Spinal cord (tissue), 10 donors: ENCODE results near the gene RETREG3. TPM values are rescaled to one million over a fixed set of nuclear protein-coding genes. Genes with fewer than 3 reads are reported as not detected.
"Not testable (repeated sequence)": the region's sequence is repeated elsewhere in the genome, so short reads cannot be mapped to it uniquely, and the experiment has no call there.

Experiments used
- DNase-seq, 6 donors: peaks; one replicate each; pipeline versions ENCODE4 v3.0.0 to v3.0.0-alpha.2; 2013 to 2015; ENCODE audit warnings: low spot score in 6 of 6, low read depth in 4 of 6
- H3K27ac ChIP-seq: one replicate; pipeline ENCODE4 v1.5.1; 2013; ENCODE audit warnings: low read depth, low read length, control low read depth
- H3K27me3 ChIP-seq: one replicate; pipeline ENCODE4 v1.6.1; 2013; ENCODE audit warnings: low read length; ENCODE audit not compliant: control insufficient read depth, insufficient read depth
- H3K36me3 ChIP-seq: one replicate; pipeline ENCODE4 v1.6.1; 2013; ENCODE audit warnings: low read length; ENCODE audit not compliant: control insufficient read depth, insufficient read depth
- H3K4me1 ChIP-seq: one replicate; pipeline ENCODE4 v1.6.1; 2013; ENCODE audit warnings: low read length; ENCODE audit not compliant: control insufficient read depth, insufficient read depth
- H3K4me3 ChIP-seq: one replicate; pipeline ENCODE4 v1.5.1; 2013; ENCODE audit warnings: low read depth, low read length, control low read depth
- H3K9me3 ChIP-seq: one replicate; pipeline ENCODE4 v1.6.1; 2013; ENCODE audit warnings: low read length; ENCODE audit not compliant: control insufficient read depth, insufficient read depth
- WGBS: methylation state at CpG from one replicate; pipeline ENCODE4 v1.1.5; 2013; ENCODE audit warnings: missing lambda C conversion rate; ENCODE audit not compliant: insufficient coverage; 5-methylcytosine and 5-hydroxymethylcytosine counted together
- polyA plus RNA-seq, 2 donors: library from polyadenylated mRNA; unstranded; fragments of 120-200 nt; gene quantifications; one replicate each; pipeline ENCODE4 v1.2.1, GENCODE V29; 2013; ENCODE audit not compliant: insufficient read length in 2 of 2
- total RNA-seq, 2 donors: library from RNA; depleted of rRNA in 1 of 2; stranded (reverse); fragments of 120-200 nt in 1 of 2; fragments of >200 nt in 1 of 2; gene quantifications; one replicate each; pipeline versions ENCODE4 v1.2.3 to v1.2.4, GENCODE V29; 2013 to 2014
- donor health status: healthy.

Gene RETREG3
- total and polyA plus RNA-seq, 4 donors, result 30.0 to 50.4 (median 41.4) TPM

DNA sequence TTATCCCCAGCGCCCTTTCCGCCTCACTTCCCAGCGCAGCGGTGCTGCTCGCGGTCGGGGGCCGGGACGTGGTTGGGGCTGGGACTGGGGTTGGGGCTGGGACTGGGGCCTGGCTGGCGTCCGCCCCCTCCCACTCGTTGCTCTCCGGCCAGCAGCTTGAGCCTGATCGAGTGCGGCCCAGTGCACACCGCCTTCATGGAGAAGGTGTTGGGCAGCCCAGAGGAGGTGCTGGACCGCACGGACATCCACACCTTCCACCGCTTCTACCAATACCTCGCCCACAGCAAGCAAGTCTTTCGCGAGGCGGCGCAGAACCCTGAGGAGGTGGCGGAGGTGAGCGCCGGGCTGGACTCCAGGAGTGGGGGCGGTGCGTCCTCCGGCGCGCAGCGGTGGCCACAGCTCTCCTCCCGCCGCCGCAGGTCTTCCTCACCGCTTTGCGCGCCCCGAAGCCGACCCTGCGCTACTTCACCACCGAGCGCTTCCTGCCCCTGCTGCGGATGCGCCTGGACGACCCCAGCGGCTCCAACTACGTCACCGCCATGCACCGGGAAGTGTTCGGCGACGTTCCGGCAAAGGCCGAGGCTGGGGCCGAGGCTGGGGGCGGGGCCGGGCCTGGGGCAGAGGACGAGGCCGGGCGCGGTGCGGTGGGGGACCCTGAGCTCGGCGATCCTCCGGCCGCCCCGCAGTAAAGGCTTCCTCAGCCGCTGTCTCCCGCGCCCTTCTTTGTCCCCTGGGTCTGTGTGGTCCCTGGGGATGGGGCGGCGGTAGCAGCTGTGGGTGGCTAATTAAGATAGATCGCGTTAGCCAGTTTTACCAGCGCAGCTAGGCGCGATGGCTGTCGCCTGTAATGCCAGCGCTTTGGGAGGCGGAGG, 54.7 kb downstream of the RETREG3 start:
- Histone ChIP-seq H3K4me3 (peak overlapping the region; percentile 74), H3K4me1 (peaks cover 36% of the 10 kb centered on the region), H3K27me3 (no peaks in the 10 kb centered on the region), H3K27ac (peak overlapping the region; percentile 89), H3K9me3 (no peaks in the 10 kb centered on the region), H3K36me3 (peaks cover 23% of the 10 kb centered on the region)
- peak in 5 of 6 donors; percentile 79 to 96 (median 88) for DNase-seq
- WGBS, result under 1% methylated on average over 74 of the region's 82 CpGs

DNA sequence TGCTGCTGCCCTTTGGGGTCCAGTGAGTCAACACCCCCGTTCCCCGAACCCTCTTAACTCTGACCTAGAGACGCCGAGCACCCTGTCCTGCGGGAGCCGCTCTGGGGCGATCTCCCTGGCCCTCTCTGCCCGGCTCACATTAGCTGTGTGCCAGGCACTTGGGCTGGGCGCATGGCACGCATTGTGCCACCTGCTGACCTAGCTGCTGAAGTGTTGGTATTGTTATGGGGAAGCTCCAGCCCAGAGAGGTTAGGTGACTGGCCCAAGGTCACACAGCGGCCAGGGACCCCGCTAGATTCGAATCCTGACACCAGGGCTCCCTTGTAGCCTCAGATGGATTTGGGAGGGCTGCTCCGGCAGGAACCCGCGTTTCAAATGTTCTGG, 55.3 kb downstream of the RETREG3 start:
- DNase-seq, result no peak
- Histone ChIP-seq H3K36me3 (peaks cover 23% of the 10 kb centered on the region), H3K4me3 (peak overlapping the region; percentile 74), H3K27ac (peak overlapping the region; percentile 89), H3K27me3 (no peaks in the 10 kb centered on the region), H3K4me1 (peaks cover 41% of the 10 kb centered on the region), H3K9me3 (no peaks in the 10 kb centered on the region)
- 67% methylated on average over 13 of the region's 16 CpGs for WGBS

DNA sequence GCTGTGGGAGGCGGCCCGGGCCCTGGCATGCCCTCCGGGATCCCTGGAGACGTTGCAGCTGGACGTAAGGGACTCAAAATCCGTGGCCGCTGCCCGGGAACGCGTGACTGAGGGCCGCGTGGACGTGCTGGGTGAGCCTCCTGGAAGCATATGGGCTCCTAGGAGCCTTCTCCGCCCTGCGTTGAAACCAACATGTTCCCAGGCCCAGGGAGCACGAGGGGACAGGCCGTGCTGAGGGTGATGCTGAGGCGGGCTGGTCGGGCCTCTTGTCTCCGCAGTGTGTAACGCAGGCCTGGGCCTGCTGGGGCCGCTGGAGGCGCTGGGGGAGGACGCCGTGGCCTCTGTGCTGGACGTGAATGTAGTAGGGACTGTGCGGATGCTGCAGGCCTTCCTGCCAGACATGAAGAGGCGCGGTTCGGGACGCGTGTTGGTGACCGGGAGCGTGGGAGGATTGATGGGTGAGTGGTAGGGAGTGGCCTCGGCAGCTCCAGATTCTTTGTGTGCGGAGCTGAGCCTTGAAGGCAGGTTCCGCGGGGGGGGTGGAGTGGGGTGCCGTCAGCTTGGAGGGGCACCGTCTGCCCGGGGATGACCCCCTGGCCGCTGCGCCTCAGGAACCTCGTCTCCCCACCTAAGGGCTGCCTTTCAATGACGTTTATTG, 55.9 kb downstream of the RETREG3 start:
- Histone ChIP-seq H3K36me3 (peaks cover 23% of the 10 kb centered on the region), H3K4me3 (no peak overlapping the region), H3K27me3 (no peaks in the 10 kb centered on the region), H3K27ac (no peak overlapping the region), H3K9me3 (no peaks in the 10 kb centered on the region), H3K4me1 (peaks cover 47% of the 10 kb centered on the region)
- WGBS, result 72% methylated on average over 44 of the region's 45 CpGs
- no peak for DNase-seq

DNA sequence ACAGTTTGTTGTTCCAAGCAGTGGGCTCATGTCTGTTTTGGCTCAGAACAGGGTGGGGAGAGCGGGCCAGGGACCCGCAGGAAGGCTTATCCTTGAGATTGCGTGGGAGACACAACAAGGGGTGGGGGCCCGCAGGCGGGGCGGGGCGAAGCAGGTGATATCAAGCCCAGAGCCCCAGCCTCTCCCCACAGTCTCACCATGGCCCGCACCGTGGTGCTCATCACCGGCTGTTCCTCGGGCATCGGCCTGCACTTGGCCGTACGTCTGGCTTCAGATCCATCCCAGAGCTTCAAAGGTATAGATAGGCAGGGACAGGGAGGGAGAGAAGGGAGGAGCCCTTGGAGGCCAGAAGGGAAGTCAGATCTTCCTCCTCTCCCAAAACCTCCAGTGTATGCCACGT, 56.4 kb downstream of the RETREG3 start, which contains the start of gene HSD17B1:
Gene HSD17B1, plus strand, starts transcription at position 188 of the 400 bp plus-strand sequence. Its CDS starts 11 bp downstream, at position 199.
- Histone ChIP-seq H3K36me3 (peaks cover 26% of the 10 kb centered on the region), H3K4me1 (peaks cover 52% of the 10 kb centered on the region), H3K4me3 (peak within 1 kb of the TSS; percentile 74)
- not testable (repeated sequence) for DNase-seq, H3K27ac ChIP-seq, H3K9me3 ChIP-seq, H3K27me3 ChIP-seq
- 100% methylated on average over 5 of the region's 15 CpGs for WGBS

DNA sequence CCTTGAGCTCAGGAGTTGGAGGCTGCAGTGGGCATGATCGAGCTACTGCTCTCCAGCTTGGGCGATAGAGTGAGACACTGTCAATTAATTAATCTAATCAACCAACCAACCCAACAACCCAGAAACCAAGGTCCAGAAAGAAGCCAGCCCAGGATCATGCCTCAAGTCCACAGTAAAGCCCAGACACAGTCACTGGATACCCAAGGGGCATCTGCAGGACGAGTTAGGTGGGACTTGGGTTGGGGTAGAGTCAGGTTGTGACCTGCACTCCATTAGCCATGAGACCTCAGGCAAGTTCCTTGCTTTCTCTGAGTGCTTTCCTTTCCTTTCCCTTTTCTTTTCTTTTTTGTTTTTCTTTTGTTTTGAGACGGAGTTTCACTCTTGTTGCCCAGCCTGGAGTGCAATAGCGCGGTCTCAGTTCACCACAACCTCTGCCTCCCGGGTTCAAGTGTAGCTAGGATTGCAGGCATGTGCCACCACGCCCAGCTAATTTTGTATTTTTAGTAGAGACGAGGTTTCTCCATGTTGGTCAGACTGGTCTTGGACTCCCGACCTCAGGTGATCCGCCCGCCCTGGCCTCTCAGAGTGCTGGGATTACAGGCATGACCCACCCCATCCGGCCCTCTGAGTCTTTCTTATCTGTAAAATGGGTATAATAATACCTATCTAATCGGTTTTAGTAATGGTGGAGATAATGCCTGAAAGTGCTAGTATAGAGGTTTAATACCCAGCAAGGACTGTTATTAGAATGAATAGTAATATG, 60.0 kb downstream of the RETREG3 start:
- Histone ChIP-seq H3K27me3 (no peaks in the 10 kb centered on the region), H3K4me3 (no peak overlapping the region), H3K9me3 (no peaks in the 10 kb centered on the region), H3K4me1 (peaks cover 34% of the 10 kb centered on the region), H3K27ac (no peak overlapping the region), H3K36me3 (peaks cover 38% of the 10 kb centered on the region)
- 78% methylated on average over 7 of the region's 14 CpGs for WGBS
- DNase-seq, result no peak

DNA sequence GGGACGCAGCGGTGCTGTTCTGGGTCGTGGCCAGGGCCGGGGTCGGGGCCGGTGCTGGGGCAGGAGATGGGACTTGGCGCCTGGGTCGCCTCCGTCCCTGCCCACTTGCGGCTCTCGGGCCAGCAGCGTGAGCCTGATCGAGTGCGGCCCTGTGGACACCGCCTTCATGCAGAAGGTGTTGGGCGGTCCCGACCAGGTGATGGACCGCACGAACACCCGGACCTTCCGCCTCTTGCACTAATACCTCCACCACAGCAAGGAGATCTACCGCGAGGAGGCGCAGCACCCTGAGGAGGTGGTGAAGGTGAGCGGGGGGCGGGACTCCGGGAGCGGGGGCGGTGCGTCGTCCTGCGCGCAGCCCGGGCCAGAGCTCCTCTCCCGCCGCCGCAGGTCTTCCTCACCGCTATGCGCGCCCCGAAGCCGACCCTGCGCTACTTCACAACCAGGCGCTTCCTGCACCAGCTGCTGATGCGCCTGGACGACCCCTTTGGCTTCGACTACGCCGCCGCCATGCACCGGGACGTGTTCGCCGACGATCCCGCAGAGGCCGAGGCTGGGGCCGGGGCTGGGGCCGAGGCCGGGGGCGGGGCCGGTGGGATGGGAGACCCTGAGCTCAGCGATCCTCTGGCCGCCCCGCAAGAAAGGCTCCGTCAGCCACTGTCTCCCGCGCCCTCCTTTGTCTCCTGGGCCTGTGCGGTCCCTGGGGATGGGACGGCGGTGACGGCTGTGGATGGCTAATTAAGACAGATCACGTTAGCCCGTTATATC, 60.9 kb downstream of the RETREG3 start:
- Histone ChIP-seq H3K9me3 (no peaks in the 10 kb centered on the region), H3K4me3 (peak overlapping the region; percentile 29), H3K4me1 (peaks cover 25% of the 10 kb centered on the region), H3K27me3 (no peaks in the 10 kb centered on the region), H3K36me3 (peaks cover 38% of the 10 kb centered on the region), H3K27ac (no peak overlapping the region)
- 7% methylated on average over 65 of the region's 74 CpGs for WGBS
- peak in 2 of 6 donors; percentile 72 to 90 for DNase-seq

DNA sequence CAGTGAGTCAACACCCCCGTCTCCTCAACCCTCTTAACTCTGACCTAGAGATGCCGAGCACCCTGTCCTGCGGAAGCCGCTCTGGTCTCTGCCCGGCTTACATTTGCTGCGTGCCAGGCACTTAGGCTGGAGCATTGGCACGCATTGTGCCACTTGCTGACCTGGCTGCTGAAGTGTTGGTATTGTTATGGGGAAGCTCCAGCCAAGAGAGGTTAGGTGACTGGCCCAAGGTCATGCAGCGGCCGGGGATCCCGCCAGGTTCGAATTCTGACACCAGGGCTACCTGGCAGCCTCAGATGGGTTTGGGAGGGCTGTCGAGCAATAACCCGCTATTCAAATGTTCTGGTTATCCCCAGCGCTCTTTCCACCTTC, 61.5 kb downstream of the RETREG3 start:
- peaks cover 20% of the 10 kb centered on the region for H3K4me1 ChIP-seq
- no peaks in the 10 kb centered on the region for H3K9me3 ChIP-seq
- no peak overlapping the region for H3K4me3 ChIP-seq
- DNase-seq, result no peak
- no peak overlapping the region for H3K27ac ChIP-seq
- 87% methylated on average over 11 of the region's 14 CpGs for WGBS
- H3K36me3 ChIP-seq, result peaks cover 38% of the 10 kb centered on the region
- H3K27me3 ChIP-seq, result no peaks in the 10 kb centered on the region

DNA sequence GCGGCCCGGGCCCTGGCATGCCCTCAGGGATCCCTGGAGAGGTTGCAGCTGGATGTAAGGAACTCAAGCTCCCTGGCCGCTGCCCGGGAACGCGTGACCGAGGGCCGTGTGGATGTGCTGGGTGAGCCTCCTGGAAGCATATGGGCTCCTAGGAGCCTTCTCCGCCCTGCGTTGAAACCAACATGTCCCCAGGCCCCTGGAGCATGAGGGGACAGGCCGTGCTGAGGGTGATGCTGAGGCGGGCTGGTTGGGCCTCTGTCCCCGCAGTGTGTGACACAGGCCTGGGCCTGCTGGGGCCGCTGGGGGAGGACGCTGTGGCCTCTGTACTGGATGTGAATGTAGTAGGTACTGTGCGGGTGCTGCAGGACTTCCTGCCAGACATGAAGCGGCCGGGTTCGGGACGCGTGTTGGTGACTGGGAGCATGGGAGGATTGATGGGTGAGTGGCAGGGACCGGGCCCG, 62.1 kb downstream of the RETREG3 start:
- DNase-seq, result no peak
- Histone ChIP-seq H3K36me3 (peaks cover 41% of the 10 kb centered on the region), H3K4me3 (no peak overlapping the region), H3K9me3 (no peaks in the 10 kb centered on the region), H3K27ac (no peak overlapping the region), H3K4me1 (peaks cover 17% of the 10 kb centered on the region), H3K27me3 (no peaks in the 10 kb centered on the region)
- WGBS, result 86% methylated on average over 19 of the region's 23 CpGs
